Myocyte (in vitro differentiated cells): ENCODE measurements around the gene SPIRE1. TPM values are rescaled to one million over a fixed set of nuclear protein-coding genes. Genes with fewer than 3 reads are reported as not detected.
"Not testable (repeated sequence)": the region's sequence is repeated elsewhere in the genome, so short reads cannot be mapped to it uniquely, and the experiment has no call there.

Experiments used
- DNase-seq: peaks from one replicate; pipeline ENCODE4 v3.0.0-alpha.2; 2012; ENCODE audit warnings: low read depth
- total RNA-seq: library from RNA; depleted of rRNA; stranded (reverse); fragments of >200 nt; gene quantifications from 2 replicates; pipeline ENCODE4 v1.2.3, GENCODE V29; 2014

Gene SPIRE1
- total RNA-seq, 1 donor from 2014 or later = 53.9 TPM

DNA sequence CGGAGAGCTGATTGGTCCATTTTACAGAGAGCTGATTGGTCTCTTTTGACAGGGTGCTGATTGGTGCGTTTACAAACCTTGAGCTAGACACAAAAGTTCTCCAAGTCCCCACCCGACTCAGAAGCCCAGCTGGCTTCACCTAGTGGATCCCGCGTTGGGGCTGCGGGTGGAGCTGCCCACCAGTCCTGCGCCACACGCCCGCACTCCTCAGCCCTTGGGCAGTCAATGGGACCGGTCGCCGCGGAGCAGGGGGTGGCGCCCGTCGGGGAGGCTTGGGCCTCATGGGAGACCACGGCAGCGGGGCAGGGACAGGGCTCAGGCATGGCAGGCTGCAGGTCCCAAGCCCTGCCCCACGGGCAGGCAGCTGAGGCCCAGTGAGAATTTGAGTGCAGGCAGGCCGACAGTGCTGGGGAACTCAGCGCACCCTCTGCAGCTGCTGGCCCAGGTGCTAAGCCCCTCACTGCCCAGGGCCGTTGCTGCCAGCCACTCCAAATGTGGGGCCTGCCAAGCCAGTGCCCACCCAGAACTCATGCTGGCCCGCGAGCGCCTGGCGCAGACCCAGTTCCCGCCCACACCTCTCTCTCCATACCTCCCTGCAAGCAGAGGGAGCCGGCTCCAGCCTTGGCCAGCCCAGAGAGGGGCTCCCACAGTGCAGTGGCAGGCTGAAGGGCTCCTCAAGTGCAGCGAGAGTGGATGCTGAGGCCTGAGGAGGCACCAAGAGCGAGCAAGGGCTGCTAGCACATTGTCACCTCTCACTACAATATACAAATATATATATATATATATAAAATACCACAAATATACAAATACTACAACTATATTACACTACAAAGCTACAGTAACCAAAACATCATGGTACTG, 100.7 kb downstream of the SPIRE1 start:
- DNase-seq = no peak

DNA sequence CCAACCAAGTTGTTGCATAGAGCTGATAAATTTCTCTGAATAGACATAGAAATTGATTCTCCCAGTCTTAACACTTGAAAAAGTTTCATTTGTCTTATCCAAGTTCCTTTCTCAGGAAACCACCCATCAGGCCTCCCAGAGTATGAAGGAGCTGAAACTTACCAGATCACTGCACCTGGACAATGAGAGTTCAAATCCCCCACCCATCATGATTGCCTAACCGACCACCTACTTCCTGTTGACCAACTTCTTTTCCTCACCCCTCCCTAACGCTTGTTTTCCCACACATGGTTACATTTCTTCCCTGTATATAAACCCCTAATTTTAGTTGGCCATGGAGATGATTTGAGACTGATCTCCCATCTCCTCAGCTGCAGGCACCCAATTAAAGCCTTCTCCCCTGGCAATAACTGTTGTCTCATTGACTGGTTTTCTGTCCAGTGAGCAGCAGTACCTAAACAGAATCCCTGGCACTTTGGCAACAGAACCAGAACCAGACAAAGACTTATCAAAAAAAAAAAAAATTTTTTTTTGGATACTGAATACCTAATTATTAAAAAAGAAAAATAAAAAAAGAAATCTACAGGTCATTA, 103.0 kb downstream of the SPIRE1 start:
- DNase-seq = no peak

DNA sequence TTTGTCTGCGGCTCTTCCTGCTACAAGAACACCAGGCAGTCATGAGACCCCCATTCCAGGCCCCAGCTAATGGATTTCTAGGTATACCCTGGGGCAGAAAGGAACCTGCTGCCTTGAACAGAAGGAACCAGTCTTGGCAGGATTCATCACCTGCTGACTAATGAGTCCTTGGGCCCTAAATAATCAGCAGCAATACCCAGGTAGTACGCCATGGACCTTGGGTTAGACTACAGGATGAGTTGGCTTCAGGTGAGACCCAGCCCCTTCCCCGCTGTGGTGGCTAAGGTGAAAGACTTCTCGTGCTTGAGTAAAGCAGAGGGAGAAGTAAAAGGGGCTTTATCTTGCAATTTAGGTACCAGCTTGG, 105.0 kb downstream of the SPIRE1 start:
- no peak for DNase-seq

DNA sequence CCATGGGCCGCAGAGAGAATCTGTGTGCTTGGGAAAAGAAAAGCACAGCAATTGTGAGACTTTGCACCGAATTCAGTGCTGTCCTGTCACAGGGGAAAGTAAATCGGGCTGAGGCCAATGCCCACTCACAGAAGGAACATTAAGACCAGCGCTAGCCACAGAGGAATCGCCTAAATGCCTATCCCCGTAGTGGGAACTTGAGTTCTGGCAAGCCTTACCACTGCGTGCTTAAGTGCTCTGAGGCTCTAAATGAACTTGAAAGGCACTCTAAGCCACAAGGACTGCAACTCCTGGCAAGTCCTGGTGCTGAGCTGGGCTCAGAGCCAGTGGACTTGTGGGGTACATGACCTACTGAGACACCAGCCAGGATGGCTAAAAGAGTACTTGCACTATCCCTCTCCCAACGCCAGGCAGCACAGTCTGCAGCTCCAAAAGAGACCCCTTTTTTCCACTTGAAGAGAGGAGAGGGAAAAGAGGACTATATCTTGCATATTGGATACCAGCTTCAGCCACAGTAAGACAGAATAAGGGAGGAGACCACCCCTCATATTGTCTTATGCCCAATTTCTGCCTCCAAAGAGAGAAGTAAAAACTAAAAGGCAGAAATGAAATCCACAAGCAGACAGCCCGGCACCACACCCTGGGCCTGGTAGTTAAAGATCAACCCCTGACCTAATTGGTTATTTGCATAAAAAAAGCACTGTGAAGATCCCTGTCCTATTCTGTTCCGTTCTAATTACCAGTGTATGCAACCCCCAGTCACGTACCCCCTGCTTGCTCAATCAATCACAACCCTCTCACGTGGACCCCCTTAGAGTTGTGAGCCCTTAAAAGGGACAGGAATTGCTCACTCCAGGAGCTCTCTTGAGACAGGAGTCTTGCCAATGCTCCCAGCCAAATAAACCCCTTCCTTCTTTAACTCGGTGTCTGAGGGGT, 105.7 kb downstream of the SPIRE1 start:
- DNase-seq = peak; percentile 92

DNA sequence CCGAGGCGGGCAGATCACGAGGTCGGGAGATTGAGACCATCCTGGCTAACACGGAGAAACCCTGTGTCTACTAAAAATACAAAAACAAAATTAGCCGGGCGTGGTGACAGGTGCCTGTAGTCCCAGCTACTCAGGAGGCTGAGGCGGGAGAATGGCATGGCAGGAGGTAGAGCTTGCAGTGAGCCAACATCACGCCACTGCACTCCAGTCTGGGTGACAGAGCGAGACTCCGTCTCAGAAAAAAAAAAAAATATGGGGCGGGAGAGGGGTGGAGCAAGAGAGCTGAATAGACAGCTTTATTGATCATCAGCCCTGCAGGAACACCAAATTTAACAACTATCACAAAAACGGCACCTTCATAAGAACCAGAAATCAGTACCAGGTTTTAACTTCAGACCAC, 106.4 kb downstream of the SPIRE1 start:
- DNase-seq = not testable (repeated sequence)

DNA sequence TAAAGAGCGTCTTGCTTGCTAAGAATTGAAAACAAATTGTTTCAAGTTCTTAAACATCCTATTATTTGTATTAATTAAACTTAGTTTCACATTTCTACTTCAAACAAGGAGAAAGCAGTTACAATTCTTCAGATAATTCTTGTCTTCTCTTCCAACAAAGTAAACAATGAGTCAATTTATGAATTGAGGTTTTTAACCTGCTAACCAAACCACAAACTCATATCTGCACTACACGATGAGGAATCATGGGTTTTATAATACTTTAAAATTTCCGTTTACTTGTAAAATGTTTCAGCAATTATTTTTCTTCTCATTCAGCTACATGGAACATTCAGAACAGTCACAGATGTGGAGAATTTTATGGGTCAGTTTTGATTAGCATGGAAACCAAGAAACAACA, 114.2 kb downstream of the SPIRE1 start:
- no peak for DNase-seq

DNA sequence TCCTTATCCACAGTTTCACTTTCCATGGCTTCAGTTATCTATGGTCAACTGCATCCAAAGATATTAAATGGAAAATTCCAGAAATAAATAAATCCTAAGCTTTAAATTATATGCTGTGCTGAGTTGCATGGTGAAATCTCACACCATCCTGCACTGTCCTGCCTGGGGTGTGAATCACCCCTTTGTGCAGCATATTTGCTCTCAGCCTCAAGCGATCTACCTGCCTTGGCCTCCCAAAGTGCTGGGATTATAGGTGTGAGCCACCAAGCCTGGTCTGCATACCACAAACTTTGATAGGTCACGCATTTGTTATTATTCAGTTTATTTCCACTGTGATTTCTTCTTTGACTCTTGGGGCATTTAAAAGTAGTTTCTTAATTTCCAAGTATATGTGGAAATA, 117.2 kb downstream of the SPIRE1 start:
- no peak for DNase-seq

DNA sequence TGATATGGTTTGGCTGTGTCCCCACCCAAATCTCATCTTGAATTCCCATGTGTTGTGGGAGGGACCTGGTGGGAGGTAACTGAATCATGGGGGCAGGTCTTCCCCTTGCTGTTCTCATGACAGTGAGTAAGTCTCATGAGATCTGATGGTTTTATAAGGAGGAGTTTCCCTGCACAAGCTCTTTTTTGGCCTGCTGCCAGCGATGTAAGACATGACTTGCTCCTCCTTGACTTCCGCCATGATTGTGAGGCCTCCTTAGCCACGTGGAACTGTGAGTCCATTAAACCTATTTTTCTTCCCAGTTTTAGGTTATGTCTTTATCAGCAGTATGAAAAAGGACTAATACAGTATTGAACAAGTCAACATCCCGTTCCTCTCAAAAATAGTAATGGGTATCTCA, 118.7 kb downstream of the SPIRE1 start:
- DNase-seq = not testable (repeated sequence)

DNA sequence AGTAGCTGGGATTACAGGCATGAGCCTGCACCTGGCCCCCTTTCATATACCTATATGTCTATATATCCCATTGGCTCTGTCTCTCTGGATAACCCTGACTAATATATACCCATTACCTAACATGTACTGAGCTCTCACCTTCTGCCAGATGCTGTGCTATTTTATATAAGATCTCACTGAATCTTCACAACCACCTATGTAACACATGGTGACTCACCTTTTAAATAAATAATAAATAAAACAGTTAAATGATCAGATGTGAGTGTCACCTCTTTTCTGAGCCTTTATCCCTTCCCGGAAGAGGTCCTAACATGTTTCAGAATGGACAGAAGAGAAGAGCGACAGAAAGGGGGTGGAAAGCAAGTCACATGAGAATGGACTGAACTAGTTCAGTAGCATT, 123.1 kb downstream of the SPIRE1 start:
- DNase-seq = no peak

DNA sequence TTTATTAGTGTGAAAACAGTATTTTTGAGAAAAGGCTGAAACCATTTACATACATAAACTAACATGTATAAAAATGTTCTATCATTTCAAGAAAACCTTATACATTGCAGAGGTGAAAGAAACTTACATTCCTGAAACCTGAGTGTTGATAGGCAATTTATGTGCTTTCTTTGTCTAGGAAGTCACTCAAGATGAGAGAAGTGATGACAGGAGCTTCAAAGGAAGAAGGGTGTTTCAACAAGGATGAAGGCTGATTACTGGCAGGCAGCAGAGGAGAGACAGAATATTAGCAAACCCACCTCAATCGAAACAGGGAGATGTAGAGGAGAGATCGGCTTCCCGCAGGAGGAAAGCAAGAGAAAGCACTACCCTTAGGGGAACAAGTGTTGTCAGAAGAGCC, 125.2 kb downstream of the SPIRE1 start:
- no peak for DNase-seq

DNA sequence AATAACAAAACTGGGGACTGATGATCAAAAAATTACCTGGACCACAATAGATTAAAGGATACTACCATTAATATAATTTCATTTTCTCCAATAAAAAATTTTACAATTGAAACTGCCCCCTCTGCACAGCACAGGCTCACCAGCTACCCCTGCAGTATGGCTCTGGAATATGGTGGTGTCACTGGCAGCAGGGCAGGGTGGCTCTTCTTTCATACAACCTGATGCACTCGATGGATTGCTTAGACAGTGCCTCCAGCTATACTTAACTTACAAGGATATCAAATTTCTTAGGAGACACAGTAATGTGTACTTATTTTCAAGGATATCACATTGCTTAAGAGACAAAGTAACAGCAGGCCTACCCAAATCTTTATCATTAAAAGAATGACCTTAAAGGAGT, 126.2 kb downstream of the SPIRE1 start:
- peak; percentile 22 for DNase-seq

DNA sequence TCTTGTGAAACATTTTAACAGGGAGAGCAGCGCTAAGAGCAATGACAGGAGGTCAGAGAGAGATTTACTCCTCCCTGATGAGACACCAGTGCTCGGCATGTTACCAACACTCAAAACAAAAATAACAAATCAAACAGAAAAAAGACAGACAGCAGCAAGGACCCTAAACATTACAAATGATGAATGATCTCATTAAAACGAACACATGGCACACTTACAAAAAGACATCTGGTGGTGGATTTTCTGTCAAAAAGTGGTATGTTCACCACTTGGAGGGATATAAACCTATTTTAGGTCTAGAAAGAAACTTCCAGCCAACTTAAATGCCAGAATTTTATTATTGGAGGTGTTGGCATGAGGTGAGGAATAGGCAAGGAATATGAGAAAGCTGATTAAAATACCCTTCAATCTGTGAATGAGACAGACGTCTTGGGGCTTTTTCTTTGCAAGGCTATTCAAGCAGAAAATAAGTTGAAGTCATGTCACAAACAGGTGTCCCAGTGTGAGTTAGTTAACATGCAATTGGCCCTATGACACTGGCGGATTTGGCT, 137.4 kb downstream of the SPIRE1 start:
- peak; percentile 46 for DNase-seq

DNA sequence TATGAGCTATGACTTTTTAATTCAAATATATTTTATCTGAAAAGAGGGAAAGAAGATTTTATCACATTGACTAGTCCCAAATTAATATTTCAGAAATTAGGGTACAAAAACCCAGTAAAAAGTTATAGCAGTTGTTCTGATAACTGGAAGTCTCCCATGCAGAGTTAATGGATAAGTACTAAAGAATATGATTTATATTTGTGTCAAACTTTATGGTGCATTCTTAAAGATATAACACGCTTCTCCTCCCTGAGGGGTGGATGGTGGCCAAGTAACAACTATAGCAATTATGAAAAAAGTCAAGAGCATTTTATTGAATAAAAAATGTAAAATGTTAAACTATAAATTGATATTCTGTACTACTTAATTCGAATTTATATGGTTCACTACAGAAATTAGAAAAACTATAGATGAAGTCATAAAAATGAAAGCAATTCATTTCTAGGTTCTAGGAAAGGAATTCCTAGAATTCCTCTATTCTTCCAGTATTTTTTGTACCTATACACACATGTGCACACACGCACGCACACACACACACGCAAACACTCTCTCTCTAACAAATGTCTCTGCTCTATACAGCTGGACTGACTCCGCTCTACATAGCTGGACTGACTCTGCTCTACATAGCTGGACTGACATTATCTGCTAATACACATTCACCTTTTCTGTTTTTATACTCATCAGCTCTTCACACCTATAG, 138.9 kb downstream of the SPIRE1 start:
- no peak for DNase-seq

DNA sequence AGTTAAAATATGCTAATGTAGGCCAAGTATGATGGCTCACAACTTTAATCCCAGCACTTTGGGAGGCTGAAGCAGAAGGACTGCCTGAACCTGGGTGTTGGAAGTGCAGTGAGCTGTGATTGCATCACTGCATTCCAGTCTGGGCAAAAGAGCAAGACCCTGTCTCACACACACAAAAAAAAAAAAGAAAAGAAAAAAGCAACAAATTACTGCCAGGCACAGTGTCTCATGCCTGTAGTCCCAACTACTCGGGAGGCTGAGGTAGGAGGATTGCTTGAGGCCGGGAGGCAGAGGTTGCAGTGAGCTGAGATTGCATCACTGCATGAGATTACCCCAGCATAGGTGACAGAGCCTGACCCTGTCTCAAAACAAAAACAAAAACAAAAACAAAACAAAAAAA, 139.6 kb downstream of the SPIRE1 start:
- DNase-seq = no peak

DNA sequence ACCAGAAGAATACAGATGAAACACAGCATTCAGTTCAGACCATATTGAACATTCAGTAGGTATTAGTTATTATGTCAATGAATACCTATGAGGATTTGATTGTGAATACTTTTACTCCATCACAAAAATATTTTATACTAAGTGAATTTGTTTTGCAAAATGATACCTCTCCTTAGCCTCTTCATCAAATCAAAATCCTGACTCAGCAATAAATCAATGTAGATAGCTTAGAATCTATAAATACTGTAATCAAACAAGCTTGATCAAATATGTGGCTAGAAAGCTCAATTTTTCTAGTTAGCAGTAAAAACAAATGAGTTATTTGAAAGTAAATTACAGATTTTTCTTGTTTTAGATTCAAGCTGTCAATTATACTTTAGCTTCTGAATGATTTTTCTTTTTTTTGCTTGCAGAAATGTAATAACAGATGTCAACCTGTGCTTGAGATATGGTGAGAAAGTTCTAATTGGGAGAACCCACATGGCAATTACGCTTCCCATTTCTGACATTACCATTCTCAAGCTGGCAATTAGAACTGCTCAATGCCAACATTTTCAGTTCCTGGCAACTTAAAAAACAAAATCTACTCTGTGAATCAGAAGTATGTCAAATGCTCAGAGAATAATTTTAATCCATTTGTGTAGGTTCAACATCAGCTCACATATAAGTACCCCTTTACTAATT, 140.6 kb downstream of the SPIRE1 start:
- no peak for DNase-seq

DNA sequence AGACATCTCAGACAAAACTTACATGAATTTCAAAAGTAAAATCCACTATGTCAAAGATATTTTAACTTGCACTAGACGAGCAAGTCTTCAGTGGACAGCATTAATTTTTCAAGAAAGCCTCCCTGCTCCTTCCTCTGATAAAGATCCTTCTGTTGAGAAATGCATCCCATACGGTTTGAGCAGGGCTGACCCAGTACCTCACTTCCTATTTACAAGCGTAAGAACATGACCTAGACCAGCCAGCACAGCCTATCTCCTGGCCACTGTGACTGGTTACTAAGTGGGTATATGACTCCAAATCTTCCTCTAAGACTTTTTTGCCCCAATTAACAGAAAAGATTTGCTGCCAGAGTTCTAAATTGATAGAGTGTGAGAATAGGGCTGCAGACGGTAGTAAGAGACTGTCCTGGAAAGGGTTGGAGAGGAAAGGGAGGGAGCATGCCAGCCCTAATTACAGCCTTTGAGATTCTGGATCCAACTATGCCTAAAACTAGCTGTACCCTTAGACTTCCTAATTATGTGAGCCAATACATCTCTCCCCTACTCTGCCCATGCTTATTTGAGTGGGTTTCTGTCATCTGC, 141.8 kb downstream of the SPIRE1 start:
- no peak for DNase-seq

DNA sequence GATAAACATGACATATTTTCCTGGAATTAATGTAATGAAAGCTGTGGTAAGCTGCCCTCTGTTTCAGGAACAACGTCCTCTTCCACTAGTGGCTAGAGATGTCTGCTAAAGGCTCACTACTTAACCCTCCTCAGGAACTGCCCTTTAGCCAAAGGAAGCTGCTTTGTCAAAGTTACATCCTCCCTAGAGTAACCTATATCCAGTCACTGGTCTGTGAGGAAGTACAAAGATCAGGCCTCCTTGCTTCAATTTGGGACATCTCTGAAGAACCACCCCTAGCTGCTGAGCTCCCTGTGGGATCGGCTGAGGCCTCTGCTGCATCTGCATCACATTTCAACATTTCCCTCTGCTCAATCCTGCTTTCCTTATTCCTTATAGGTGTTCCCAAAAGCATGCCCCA, 142.4 kb downstream of the SPIRE1 start:
- DNase-seq = no peak

DNA sequence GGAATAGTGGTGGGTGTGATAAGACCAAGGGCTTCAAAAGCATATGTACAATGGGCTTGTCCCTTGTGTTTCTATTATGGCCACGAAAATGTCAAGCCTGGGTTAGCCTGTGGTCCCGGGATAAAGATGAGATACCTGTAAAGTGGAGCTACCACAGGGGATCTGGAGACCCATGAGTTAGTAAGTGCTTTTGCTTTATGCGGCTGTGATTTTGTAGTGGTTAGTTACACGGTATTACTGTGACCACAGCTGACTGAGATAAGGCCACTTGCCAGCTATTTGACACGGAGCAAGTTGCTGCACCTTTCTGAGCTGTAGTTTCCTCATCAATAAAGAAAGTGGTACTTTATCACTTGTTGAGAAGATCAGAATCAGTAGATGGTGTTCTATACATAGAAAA, 150.9 kb downstream of the SPIRE1 start:
- no peak for DNase-seq

DNA sequence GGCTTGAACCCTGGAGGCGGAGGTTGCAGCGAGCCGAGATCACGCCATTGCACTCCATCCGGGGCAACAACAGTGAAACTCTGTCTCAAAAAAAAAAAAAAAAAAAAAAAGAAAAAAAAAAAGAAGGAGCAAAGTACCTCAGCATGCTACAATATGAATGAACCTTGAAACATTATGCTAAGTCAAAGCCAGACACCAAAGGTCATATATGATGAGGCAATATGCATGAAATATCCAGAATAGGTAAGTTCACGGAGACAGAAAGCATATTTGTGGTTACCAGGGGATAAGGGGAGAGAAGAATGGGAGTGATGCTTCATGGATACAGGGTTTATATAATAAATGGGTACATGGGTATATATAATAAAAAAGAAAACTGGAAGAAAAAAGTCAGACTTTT, 156.9 kb downstream of the SPIRE1 start:
- no peak for DNase-seq

DNA sequence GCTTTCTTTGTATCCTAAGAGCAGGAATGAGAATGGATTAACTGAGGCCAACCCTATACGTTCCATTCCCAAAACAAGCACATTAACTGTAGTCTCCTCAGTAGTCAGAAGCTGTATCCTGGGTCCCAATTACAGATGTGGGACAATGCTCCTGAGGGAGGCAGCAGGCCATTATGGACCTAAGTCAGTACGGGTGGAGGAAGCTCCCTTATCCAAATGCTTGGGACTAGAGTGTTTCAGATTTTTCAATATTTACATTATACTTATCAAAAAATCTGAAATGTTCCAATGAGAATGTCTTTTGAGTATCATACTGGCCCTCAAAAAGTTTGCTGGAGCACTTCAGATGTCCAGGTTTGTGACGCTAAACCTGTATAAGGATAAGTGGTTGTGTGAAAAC, 160.1 kb downstream of the SPIRE1 start:
- DNase-seq = no peak
